Measurements from ENCODE around the gene ZNF322.

Gene ZNF322

DNA sequence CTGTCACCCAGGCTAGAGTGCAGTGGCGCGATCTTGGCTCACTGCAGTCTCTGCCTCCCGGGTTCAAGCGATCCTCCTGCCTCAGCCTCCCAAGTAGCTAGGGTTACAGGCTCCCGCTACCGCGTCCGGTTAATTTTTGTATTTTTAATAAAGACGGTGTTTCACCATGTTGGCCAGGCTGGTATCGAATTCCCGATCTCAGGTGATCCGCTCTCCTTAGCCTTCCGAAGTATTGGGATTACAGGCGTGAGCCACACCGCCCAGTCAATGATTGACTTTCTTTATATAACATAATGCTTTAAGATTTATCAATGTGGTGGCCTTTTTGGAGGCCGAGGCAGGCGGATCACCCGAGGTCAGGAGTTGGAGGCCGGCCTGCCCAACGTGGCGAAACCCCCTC, 70.6 kb downstream of the ZNF322 start:
- no peak for DNase-seq

Measured in DMS53 (cell line).